Stimulated activated CD8-positive, alpha-beta memory T cell treated with anti-CD3 and anti-CD28 coated beads, Interleukin-4, amount 100 ng/mL, for 24 hours (primary cell): ENCODE measurements around the gene VGLL4.
"Not testable (repeated sequence)": the region's sequence is repeated elsewhere in the genome, so short reads cannot be mapped to it uniquely, and the experiment has no call there.

Experiments
- DNase-seq: peaks from one replicate; pipeline ENCODE4 v3.0.0-alpha.2; 2020; ENCODE audit warnings: low read depth

VGLL4 gene

DNA sequence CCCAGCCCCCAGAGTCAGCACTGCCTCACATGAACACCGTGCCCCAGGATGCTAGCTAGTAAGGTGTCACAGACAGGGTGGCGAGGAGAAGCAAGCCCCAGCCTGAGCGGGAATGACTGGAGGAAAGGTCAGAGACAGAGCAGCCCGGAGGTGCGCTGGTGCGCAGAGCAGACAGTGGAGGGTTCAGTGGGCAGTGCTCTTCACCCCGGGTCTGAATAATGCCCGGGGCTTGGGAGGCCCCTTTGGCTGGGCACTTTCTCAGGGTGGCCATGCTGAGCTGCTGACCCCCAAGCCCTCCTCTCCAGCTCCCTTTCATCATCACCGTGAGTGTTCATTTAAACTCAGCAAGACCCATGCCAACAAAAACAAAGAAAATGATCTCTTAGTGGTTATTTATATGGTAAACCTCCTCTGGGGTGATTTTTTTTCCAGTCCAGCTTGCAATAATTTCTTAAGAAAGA, 110.8 kb downstream of the VGLL4 start:
- no peak for DNase-seq

- no peak for DNase-seq
These were observed 113.5 kb downstream of the VGLL4 start for GRCh38 chr3:11530153-11530721.

DNA sequence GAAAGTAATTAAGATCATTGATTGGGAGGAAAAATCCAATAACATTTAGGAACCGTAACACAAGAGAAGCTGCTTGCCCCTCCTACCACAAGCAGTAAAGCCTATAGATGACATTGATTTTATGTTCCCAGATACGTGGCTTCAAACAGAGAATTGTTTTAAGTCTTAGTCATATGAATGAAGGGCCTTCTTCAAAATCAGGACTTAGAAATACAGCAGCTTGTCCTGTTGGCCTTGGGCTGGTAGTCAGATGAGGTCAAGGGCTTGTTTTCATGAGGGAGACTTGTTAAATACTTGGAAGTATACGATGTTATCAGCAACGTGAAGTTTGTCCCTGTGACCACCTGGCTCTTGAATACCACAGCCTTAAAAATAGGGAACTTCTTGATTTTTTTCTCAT, 114.4 kb downstream of the VGLL4 start:
- DNase-seq = no peak

GRCh38 chr3:11526121-11526520, 117.6 kb downstream of the VGLL4 start:
- not testable (repeated sequence) for DNase-seq

GRCh38 chr3:11523572-11524101, 120.1 kb downstream of the VGLL4 start:
- no peak for DNase-seq

- DNase-seq = no peak
These were observed 120.7 kb downstream of the VGLL4 start for GRCh38 chr3:11522953-11523571.

DNA sequence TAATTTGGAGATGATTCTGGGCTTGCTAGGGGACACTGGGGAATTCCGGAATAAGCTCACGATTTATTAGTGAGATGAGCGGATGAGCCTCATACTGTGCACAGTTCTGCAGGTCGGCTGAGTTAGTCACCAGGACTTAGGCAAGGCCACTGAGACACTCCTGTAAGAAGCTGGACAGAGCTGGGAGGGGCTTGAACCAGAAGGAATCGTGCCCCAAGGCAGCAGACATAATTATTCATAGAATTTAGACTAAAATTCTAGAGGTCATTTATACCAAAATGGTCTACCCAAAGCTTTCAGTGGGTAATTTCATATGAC, 121.4 kb downstream of the VGLL4 start:
- DNase-seq = no peak

- DNase-seq = no peak
These were observed 122.5 kb downstream of the VGLL4 start for GRCh38 chr3:11521167-11521566.

GRCh38 chr3:11517601-11518000, 126.1 kb downstream of the VGLL4 start:
- DNase-seq = no peak

DNA sequence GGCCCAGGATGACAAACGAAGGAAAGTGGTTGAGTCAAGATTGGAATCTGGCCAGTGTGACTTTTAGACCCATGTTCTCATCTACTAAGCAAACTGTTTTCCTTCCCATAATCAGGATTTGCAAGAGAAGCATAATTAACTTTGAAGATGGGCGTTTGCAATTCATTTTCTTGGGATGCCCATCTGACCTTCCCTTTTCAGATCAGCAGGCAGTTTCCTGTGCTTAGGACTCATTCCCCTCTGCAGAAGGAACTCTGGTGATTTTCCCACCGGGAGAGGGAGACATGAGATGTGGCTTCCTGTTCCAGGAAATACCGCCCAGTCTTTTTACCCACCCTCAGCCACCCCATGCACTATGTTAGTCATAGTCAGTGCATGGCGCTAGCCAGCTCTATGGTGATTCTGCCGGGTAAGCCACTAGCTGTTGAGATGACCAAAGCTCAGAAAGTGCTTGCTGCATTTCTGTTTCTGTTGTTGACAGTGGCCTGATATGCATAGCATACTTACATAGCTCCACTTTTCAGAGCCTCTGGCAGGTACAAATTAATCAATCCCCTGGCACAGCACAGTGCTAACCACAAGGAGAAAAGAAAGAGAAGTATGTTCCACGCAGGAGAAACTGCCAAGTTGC, 129.4 kb downstream of the VGLL4 start:
- no peak for DNase-seq

DNA sequence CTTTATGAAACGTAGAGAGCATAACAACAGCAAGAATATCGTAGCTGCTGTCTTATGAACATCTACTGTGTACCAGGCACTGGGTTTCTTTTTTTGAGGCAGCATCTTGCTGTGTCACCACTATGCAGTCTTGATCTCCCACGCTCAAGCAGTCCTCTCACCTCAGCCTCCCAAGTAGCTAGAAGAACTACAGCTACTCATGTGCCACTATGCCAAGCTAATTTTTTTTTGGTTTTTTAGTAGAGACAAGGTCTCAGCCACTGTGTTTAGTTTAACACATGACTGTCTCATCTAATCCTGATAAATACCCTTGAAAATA, 129.9 kb downstream of the VGLL4 start:
- DNase-seq = no peak

DNA sequence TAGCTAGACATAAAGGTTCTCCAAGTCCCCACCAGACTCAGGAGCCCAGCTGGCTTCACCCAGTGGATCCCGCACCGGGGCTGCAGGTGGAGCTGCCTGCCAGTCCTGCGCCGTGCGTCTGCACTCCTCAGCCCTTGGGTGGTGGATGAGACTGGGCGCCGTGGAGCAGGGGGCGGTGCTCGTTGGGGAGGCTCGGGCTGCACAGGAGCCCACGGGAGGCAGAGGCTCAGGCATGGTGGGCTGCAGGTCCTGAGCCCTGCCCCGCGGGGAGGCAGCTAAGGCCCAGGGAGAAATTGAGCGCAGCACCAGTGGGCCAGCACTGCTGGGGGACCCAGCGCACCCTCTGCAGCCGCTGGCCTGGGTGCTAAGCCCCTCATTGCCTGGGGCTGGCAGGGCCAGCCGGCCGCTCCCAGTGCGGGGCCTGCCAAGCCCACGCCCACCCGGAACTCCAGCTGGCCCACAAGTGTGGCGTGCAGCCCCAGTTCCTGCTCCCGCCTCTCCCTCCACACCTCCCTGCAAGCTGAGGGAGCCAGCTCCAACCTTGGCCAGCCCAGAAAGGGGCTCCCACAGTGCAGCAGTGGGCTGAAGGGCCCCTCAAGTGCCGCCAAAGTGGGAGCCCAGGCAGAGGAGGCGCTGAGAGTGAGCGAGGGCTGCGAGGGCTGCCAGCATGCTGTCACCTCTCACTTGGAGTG, 130.4 kb downstream of the VGLL4 start:
- DNase-seq = not testable (repeated sequence)

- DNase-seq = not testable (repeated sequence)
These were observed 132.1 kb downstream of the VGLL4 start for GRCh38 chr3:11511606-11512005.

DNA sequence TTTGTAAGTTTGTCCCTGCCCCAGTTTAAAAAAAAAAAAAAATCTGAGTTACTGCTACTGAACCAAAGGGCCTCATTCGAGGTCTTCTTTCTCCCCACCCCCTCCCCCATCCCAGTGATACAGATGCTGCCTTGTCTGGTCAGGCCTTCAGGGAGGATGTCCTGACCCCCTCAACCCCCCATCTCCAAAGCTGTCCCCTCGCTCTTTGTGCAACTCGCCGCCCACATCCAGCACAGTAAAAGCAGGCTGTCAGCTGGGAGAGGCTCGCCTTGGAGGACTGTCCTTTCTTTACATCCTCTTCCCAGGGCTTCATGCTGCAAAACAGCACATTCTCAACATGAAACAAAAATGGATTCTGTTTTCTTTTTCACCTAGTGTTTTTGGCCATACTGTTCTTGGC, 133.4 kb downstream of the VGLL4 start:
- DNase-seq = no peak

GRCh38 chr3:11510001-11510340, 133.7 kb downstream of the VGLL4 start:
- no peak for DNase-seq

- DNase-seq = no peak
These were observed 134.3 kb downstream of the VGLL4 start for GRCh38 chr3:11509173-11510000.

DNA sequence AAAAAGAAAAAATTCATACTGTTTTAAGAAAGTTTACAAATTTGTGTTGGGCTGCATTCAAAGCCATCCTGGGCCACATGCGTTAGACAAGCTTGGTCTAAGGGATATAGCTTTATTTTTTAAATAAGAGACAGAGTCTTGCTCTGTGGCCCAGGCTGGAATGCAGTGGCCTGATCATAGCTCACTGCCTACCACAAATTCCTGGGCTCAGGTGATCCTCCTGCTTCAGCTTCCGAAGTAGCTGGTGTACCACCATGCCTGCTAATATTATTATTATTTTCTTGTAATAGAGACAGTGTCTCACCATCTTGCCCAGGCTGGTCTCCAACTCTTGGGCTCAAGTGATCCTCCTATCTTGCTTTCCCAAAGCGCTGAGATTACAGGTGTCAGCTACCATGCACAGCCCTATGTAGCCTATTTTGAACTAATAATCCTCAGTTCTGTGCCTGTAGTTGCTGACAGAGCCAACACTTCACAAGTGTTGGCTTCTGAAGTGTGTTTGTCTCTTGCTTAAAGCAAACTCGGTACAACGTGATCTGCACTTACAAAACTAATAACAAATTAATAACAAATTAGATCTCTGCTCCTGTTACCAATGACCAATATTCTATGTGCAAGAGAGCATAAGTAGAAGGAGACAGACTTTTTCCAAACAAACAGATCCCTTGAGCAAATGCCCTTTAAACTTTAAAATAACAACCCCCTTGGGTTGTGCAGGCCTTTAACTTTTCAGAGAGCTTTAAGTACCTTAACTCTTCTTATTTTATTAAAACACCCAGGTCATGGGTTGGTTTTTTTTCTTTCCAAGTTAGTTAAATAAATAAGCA, 135.2 kb downstream of the VGLL4 start:
- no peak for DNase-seq

DNA sequence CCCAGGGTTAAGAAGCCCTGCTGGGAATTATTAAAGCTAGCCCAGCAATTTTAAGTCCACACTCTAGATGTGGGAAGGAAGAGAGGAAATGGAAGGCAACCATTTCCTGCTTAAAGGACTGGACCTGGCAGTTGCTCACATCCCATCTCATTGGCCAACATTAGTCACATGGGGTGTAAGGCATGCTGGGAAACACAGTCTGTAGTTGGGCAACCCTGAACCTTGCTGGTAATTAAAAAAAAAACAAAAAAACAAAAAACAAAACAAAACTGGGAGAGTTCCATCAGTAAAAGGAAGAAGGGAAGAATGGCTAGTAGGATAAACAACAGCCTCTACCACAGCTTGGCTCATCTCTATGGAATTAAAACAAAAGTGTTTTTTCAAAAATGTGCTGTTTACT, 136.0 kb downstream of the VGLL4 start:
- DNase-seq = no peak
